ENCODE data around the gene TMEM175. TPM values are rescaled to one million over a fixed set of nuclear protein-coding genes. Genes with fewer than 3 reads are reported as not detected.

Gene TMEM175
- total RNA-seq, 1 donor = 8.2 TPM

- DNase-seq (ENCODE audit: low read depth) = no peak
- TF ChIP-seq, protein P1, sequence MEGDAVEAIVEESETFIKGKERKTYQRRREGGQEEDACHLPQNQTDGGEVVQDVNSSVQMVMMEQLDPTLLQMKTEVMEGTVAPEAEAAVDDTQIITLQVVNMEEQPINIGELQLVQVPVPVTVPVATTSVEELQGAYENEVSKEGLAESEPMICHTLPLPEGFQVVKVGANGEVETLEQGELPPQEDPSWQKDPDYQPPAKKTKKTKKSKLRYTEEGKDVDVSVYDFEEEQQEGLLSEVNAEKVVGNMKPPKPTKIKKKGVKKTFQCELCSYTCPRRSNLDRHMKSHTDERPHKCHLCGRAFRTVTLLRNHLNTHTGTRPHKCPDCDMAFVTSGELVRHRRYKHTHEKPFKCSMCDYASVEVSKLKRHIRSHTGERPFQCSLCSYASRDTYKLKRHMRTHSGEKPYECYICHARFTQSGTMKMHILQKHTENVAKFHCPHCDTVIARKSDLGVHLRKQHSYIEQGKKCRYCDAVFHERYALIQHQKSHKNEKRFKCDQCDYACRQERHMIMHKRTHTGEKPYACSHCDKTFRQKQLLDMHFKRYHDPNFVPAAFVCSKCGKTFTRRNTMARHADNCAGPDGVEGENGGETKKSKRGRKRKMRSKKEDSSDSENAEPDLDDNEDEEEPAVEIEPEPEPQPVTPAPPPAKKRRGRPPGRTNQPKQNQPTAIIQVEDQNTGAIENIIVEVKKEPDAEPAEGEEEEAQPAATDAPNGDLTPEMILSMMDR (IDR thresholded peaks at IDR 0.05; ENCODE audit: insufficient read depth, low read depth, low read length) = no peak
- no peak overlapping the region for H3K4me3 ChIP-seq (ENCODE audit: low read depth, low read length)
These were observed 18.9 kb downstream of the TMEM175 start for GRCh38 chr4:951186-951585.

- TF ChIP-seq, protein P1 (IDR thresholded peaks at IDR 0.05; ENCODE audit: insufficient read depth, low read depth, low read length) = no peak
- H3K4me3 ChIP-seq (ENCODE audit: low read depth, low read length) = no peak overlapping the region
- DNase-seq (ENCODE audit: low read depth) = no peak
These were observed 19.6 kb downstream of the TMEM175 start for GRCh38 chr4:951594-952468.

DNA sequence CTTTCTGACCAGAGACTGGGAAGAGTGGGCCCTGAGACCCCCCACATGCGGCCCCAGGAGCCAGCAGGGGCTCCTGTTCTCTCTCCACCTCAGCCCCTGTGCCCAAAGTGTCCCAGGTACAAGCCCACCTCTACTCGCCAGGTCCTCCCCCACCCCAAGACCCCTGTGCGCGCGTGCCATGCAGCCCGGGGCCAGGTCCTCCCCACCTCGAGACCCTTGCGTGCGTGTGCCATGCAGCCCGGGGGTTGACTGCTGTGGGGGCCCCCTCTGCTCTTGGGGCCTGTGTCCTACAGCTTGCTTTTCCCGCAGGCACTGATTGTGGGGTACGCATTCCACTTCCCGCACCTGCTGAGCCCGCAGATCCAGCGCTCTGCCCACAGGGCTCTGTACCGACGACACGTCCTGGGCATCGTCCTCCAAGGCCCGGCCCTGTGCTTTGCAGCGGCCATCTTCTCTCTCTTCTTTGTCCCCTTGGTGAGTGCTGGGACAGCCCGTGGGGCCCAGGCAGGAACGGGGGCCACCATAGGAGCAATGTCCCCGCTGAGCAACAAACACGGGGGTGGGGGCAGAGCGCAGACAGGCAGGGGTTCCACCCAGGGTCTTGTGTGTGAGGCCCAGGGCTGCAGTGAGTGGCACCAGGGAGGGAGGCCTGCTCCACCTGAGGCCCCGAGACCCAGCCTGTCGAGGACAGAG, 20.8 kb downstream of the TMEM175 start:
- TF ChIP-seq, protein P1 (IDR thresholded peaks at IDR 0.05; ENCODE audit: insufficient read depth, low read depth, low read length) = no peak
- DNase-seq (ENCODE audit: low read depth) = no peak
- no peak overlapping the region for H3K4me3 ChIP-seq (ENCODE audit: low read depth, low read length)

DNA sequence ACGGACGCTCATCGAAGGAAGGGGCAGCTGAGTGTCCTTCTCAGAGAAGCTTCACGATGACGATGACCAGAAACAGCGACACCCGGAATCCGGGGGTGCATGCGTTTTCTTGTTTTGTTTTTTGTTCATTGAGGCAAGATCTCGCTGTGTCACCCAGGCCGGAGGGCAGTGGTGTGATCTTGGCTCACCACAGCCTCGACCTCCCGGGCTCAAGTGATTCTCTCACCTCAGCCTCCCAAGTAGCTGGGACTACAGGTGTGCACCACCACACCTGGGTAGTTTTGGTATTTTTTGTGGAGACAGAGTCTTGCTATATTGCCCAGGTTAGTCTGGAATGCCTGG, 21.3 kb downstream of the TMEM175 start:
- DNase-seq (ENCODE audit: low read depth) = no peak
- H3K4me3 ChIP-seq (ENCODE audit: low read depth, low read length) = no peak overlapping the region
- TF ChIP-seq, protein P1 (IDR thresholded peaks at IDR 0.05; ENCODE audit: insufficient read depth, low read depth, low read length) = no peak

DNA sequence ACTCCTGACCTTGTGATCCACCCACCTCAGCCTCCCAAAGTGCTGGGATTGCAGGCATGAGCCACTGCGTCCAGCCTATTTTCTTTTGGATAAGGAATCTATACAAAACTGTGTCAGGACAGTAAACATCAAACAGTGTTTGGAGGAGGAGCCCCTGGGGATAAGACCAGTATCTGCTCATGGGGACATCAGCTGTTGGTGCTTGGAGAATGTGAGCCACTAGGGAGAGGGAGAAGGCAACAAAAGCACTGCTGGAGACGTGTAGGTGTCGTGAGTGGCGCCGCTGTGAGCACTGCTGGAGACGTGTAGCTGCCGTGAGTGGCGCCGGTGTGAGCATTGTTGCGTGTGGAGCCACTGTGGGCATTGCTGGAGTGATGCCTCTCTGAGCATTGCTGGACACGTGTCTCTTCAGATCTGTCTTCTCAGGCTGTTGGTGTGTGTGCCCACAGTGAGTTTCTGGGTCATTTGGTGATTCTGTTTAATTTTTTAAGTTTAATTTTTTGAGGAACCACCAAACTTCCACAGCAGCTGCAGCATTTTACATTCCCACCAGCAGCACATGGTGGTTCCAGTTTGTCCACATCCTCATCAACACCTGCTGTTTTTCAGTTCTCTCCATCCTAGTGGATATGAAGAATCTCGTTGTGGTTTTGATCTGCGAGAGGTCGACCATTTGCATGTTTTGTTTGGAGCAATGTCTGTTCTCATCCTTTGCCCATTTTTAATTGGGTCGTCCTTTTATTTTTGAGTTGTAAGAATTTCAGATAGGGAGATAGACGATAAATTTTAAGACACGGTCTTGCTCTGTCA, 22.2 kb downstream of the TMEM175 start:
- TF ChIP-seq, protein P1 (IDR thresholded peaks at IDR 0.05; ENCODE audit: insufficient read depth, low read depth, low read length) = no peak
- no peak for DNase-seq (ENCODE audit: low read depth)
- H3K4me3 ChIP-seq (ENCODE audit: low read depth, low read length) = no peak overlapping the region

- no peak overlapping the region for H3K4me3 ChIP-seq (ENCODE audit: low read depth, low read length)
- no peak for DNase-seq (ENCODE audit: low read depth)
- TF ChIP-seq, protein P1 (IDR thresholded peaks at IDR 0.05; ENCODE audit: insufficient read depth, low read depth, low read length) = no peak
These were observed 23.1 kb downstream of the TMEM175 start for GRCh38 chr4:955161-955921.

Data from fibroblast of villous mesenchyme (primary cell).